ENCODE measurements around the gene PDE6A. TPM values are rescaled to one million over a fixed set of nuclear protein-coding genes. Genes with fewer than 3 reads are reported as not detected.

The PDE6A gene
- total RNA-seq, 1 experiment from 2014 or later = not detected

- Histone ChIP-seq H4K8ac (replicated peaks; ENCODE audit: insufficient read length, low read depth, low read length) (no peak overlapping the region), H3K27ac (ENCODE audit: insufficient read length, low read depth, low read length) (no peak overlapping the region), H2AK5ac (ENCODE audit: insufficient read length, low read length) (no peak overlapping the region), H2BK15ac (ENCODE audit: low read depth, low read length) (no peak overlapping the region), H3K4ac (ENCODE audit: low read depth, low read length) (no peak overlapping the region), H3K18ac (ENCODE audit: insufficient read length, low read depth, low read length) (no peak overlapping the region), H4K20me1 (ENCODE audit: control insufficient read depth, insufficient read depth, insufficient read length) (no peaks in the 10 kb centered on the region), H2BK12ac (ENCODE audit: insufficient read length, low read depth, low read length) (no peak overlapping the region), H3K4me2 (ENCODE audit: insufficient read depth, insufficient read length, low read length) (no peak overlapping the region), H3T11ph (ENCODE audit: low read length) (no peak overlapping the region), H4K5ac (ENCODE audit: insufficient read length, low read depth, low read length) (no peak overlapping the region), H2BK20ac (ENCODE audit: low read depth, low read length, poor library complexity, severe bottlenecking) (no peak overlapping the region), H2BK120ac (ENCODE audit: low read depth, low read length, poor library complexity, severe bottlenecking) (no peak overlapping the region), H3K14ac (ENCODE audit: insufficient read depth, low read length) (no peak overlapping the region), H4K91ac (ENCODE audit: insufficient read length, low read depth, low read length) (no peak overlapping the region), H3K23me2 (ENCODE audit: insufficient read length, low read depth, low read length, poor library complexity, severe bottlenecking) (no peaks in the 10 kb centered on the region), H2BK5ac (ENCODE audit: insufficient read length, low read length) (no peak overlapping the region), H3K79me1 (ENCODE audit: insufficient read depth, low read depth, low read length, poor library complexity, severe bottlenecking) (no peaks in the 10 kb centered on the region), H3K9ac (ENCODE audit: extremely low read depth, insufficient read length, low read length) (no peak overlapping the region), H3K56ac (ENCODE audit: insufficient read length, low read depth, low read length) (no peak overlapping the region), H3K4me1 (ENCODE audit: insufficient read depth, low read length) (peaks cover 7% of the 10 kb centered on the region; the same call in 1 of the 2 replicates), H3K9me3 (ENCODE audit: control insufficient read depth, low read depth, low read length) (no peaks in the 10 kb centered on the region), H3K23ac (ENCODE audit: insufficient read length, low read depth, low read length) (no peak overlapping the region), H2AFZ (ENCODE audit: low read length) (no peak overlapping the region), H3K27me3 (ENCODE audit: insufficient read depth, low read length) (no peaks in the 10 kb centered on the region), H3K79me2 (ENCODE audit: insufficient read depth, low read length) (no peaks in the 10 kb centered on the region)
- no peak for TF ChIP-seq CTCF (conservative IDR thresholded peaks at IDR 0.05)
- Mint-ChIP-seq H3K27me3 (ENCODE audit: low read depth) (peaks cover 4% of the 10 kb centered on the region), H3K36me3 (ENCODE audit: insufficient read depth in 1 of 3, low read depth in 3 of 3) (no peaks in the 10 kb centered on the region; a peak in 1 of 7 replicates), H3K4me1 (peaks cover 8 to 14% of the 10 kb centered on the region in 2 experiments), H3K4me3 (no peak overlapping the region), H3K9me3 (no peaks in the 10 kb centered on the region; a peak in 1 of 5 replicates), H3K27ac (no peak overlapping the region)
- WGBS (ENCODE audit: extremely low coverage, insufficient read length, low lambda C conversion rate) = no CpG with 5 or more reads among the region's 13 CpGs
- no peak for DNase-seq
Observed at GRCh38 chr5:149863176-149863575, 81.4 kb downstream of the PDE6A start.
